CD14-positive monocyte (primary cell): ENCODE data around the gene SLC34A3. TPM values are rescaled to one million over a fixed set of nuclear protein-coding genes. Genes with fewer than 3 reads are reported as not detected.
A peak's percentile ranks its signal among the peaks of the same experiment; 100 is the strongest.

Experiments
- DNase-seq, 3 donors: peaks; one replicate each; pipeline ENCODE4 v3.0.0-alpha.2; 2011 to 2022
- H2AFZ ChIP-seq: 2 replicates; pipeline ENCODE4 v1.6.0; 2012; ENCODE audit warnings: mild to moderate bottlenecking, low read depth, low read length, inconsistent platforms; ENCODE audit not compliant: insufficient read depth, poor library complexity, severe bottlenecking
- H3K27ac ChIP-seq, 2 donors: 1 replicate in 1 of 2; 2 replicates in 1 of 2; pipeline ENCODE4 v1.5.1; 2012 to 2013; ENCODE audit warnings: low read length in 2 of 2, control low read depth in 1 of 2, inconsistent platforms in 1 of 2, low read depth in 1 of 2, mild to moderate bottlenecking in 1 of 2
- H3K27me3 ChIP-seq, 2 donors: one replicate each; pipeline versions ENCODE4 v1.6.0 to v1.6.1; 2011 to 2013; ENCODE audit warnings: low read length in 2 of 2; ENCODE audit not compliant: control insufficient read depth in 2 of 2, insufficient read depth in 2 of 2
- H3K36me3 ChIP-seq, 2 donors: replicated peaks in 1 of 2; 1 replicate in 1 of 2; 2 replicates in 1 of 2; pipeline versions ENCODE4 v1.5.1 to v1.6.1; 2012 to 2013; ENCODE audit warnings: low read length in 2 of 2, control low read depth in 1 of 2, inconsistent platforms in 1 of 2, mild to moderate bottlenecking in 1 of 2; ENCODE audit not compliant: insufficient read depth in 2 of 2, control insufficient read depth in 1 of 2
- H3K4me1 ChIP-seq, 2 donors: 1 replicate in 1 of 2; 2 replicates in 1 of 2; pipeline versions ENCODE4 v1.5.1 to v1.6.1; 2012 to 2013; ENCODE audit warnings: low read length in 2 of 2, control low read depth in 1 of 2, inconsistent platforms in 1 of 2, mild to moderate bottlenecking in 1 of 2, moderate library complexity in 1 of 2; ENCODE audit not compliant: insufficient read depth in 2 of 2, control insufficient read depth in 1 of 2
- H3K4me2 ChIP-seq: replicated peaks from 2 replicates; pipeline ENCODE3; 2012; ENCODE audit warnings: low read length, moderate library complexity, mild to moderate bottlenecking; ENCODE audit not compliant: poor library complexity, severe bottlenecking; ENCODE audit errors: extremely low read depth
- H3K4me3 ChIP-seq, 3 experiments: fragments of 200-600 bp in 1 of 3; sonication (generic) in 1 of 3; replicated peaks in 1 of 3; 1 replicate in 2 of 3; 2 replicates in 1 of 3; pipeline ENCODE4 v1.5.1; 2011 to 2013; ENCODE audit warnings: low read length in 3 of 3, mild to moderate bottlenecking in 3 of 3, control low read depth in 2 of 3, low read depth in 2 of 3, inconsistent platforms in 1 of 3, moderate library complexity in 1 of 3
- H3K79me2 ChIP-seq: 2 replicates; pipeline ENCODE4 v1.6.0; 2012; ENCODE audit warnings: mild to moderate bottlenecking, control low read depth, inconsistent platforms, low read length, moderate library complexity; ENCODE audit not compliant: insufficient read depth
- H3K9ac ChIP-seq: 2 replicates; pipeline ENCODE4 v1.6.0; 2017; ENCODE audit warnings: low read length, mild to moderate bottlenecking; ENCODE audit not compliant: insufficient read depth, poor library complexity, severe bottlenecking
- H3K9me3 ChIP-seq, 2 donors: replicated peaks in 1 of 2; 1 replicate in 1 of 2; 2 replicates in 1 of 2; pipeline versions ENCODE4 v1.5.1 to v1.6.1; 2012 to 2013; ENCODE audit warnings: low read length in 2 of 2, control low read depth in 1 of 2; ENCODE audit not compliant: control insufficient read depth in 1 of 2, insufficient read depth in 1 of 2
- H4K20me1 ChIP-seq: 2 replicates; pipeline ENCODE4 v1.6.0; 2012; ENCODE audit warnings: mild to moderate bottlenecking, low read length, control low read depth, moderate library complexity; ENCODE audit not compliant: insufficient read depth
- H3K27ac Mint-ChIP-seq, 7 donors: one replicate each; pipeline ENCODE4 v1.8.0; 2020; ENCODE audit warnings: mild to moderate bottlenecking in 7 of 7, mixed read lengths in 7 of 7, moderate library complexity in 6 of 7, inconsistent platforms in 2 of 7
- H3K27me3 Mint-ChIP-seq, 3 donors: one replicate each; pipeline ENCODE4 v1.8.0; 2021 to 2022; ENCODE audit warnings: low read depth in 3 of 3, mild to moderate bottlenecking in 3 of 3, mixed read lengths in 3 of 3, moderate library complexity in 3 of 3, inconsistent platforms in 1 of 3
- H3K36me3 Mint-ChIP-seq, 2 donors: one replicate each; pipeline ENCODE4 v1.8.0; 2020; ENCODE audit warnings: mixed read lengths in 2 of 2, inconsistent platforms in 1 of 2, mild to moderate bottlenecking in 1 of 2
- H3K4me1 Mint-ChIP-seq: one replicate; pipeline ENCODE4 v1.8.0; 2020; ENCODE audit warnings: mild to moderate bottlenecking, mixed read lengths
- H3K4me3 Mint-ChIP-seq, 2 donors: one replicate each; pipeline ENCODE4 v1.8.0; 2020; ENCODE audit warnings: mild to moderate bottlenecking in 2 of 2, mixed read lengths in 2 of 2, moderate library complexity in 1 of 2
- H3K9me3 Mint-ChIP-seq, 7 donors: one replicate each; pipeline ENCODE4 v1.8.0; 2020 to 2022; ENCODE audit warnings: mixed read lengths in 7 of 7, mild to moderate bottlenecking in 6 of 7, moderate library complexity in 6 of 7, inconsistent platforms in 2 of 7
- WGBS: methylation state at CpG from one replicate; pipeline ENCODE4 v1.1.5; 2013; ENCODE audit warnings: missing lambda C conversion rate; ENCODE audit not compliant: insufficient coverage; 5-methylcytosine and 5-hydroxymethylcytosine counted together
- intact Hi-C, 2 donors: fragments of 100-400 bp; cut with micrococcal nuclease; formaldehyde crosslinking; loops; one replicate each; pipeline versions ENCODE4 v1.15.0 to v1.15.1; 2023
- polyA plus RNA-seq, 3 donors: library from polyadenylated mRNA; depleted of rRNA in 1 of 3; unstranded in 2 of 3; stranded (reverse) in 1 of 3; fragments of 300-500 nt in 2 of 3; fragments of >200 nt in 1 of 3; fragmentation: Illumina TruSeq in 2 of 3; gene quantifications; 1 replicate in 2 of 3; 2 replicates in 1 of 3; pipeline ENCODE4 v1.2.3, GENCODE V29; 2012 to 2021
- TF ChIP-seq, protein P1 (sequence below): fragments of 200-600 bp; IDR thresholded peaks from one replicate; pipeline ENCODE4 v1.8.0; 2022; ENCODE audit warnings: antibody characterized with exemption, mild to moderate bottlenecking

The SLC34A3 gene
- polyA plus RNA-seq, 3 donors, result not detected

DNA sequence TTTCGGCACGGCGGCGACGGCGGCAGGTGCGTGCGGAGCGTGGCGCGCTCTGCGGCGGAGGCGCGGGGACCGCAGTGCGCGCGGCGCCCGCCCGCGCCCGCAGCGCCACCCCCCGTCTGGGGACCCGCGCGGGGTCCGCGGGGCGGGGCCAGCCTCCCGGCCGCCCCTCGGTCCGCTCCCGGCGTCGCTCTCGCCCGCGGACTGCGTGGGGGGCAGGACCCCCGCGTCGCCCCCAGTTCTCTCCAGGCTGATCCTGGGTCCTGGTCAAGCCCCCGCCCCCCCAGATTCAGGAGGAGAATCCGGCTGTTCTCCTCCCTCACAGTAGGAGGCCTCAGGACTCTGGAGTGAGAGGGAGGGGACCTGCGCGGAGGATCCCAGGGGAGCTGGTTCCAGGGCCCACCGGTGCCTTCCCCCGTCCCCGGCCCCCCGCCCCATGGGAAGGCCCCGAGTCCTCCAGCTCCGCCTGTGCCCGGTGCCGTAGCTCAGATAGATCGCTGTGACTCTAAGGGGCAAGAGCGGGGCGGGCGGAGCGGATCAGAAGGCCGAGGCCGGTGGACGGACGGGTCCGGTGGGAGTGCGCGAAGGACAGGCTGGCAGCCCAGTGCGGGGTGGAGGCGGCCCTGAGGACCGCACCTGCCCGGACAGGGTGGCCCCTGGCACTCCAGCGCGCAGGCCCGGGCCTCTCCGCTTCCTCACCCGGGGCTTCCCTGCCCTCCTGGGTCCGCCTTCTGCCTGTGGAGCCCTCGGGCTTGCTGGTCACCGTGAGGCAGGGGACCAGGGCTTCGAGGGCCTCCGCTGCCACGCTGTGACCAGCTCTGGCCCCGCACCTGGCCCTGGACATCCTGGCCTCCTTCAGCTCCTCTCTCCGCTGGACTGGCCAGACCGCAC lies 8.3 kb upstream of the SLC34A3 start, which contains the start of gene RNF208:
RNF208 (minus strand) TSS at position 51 of the 888 bp plus-strand sequence. CDS start 1,028 bp downstream, outside the sequence.
- H3K27ac ChIP-seq, result peak within 1 kb of the TSS; percentile 49 to 90
- TF ChIP-seq, protein P1, sequence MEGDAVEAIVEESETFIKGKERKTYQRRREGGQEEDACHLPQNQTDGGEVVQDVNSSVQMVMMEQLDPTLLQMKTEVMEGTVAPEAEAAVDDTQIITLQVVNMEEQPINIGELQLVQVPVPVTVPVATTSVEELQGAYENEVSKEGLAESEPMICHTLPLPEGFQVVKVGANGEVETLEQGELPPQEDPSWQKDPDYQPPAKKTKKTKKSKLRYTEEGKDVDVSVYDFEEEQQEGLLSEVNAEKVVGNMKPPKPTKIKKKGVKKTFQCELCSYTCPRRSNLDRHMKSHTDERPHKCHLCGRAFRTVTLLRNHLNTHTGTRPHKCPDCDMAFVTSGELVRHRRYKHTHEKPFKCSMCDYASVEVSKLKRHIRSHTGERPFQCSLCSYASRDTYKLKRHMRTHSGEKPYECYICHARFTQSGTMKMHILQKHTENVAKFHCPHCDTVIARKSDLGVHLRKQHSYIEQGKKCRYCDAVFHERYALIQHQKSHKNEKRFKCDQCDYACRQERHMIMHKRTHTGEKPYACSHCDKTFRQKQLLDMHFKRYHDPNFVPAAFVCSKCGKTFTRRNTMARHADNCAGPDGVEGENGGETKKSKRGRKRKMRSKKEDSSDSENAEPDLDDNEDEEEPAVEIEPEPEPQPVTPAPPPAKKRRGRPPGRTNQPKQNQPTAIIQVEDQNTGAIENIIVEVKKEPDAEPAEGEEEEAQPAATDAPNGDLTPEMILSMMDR, result no peak
- no peaks in the 10 kb centered on the region for H3K36me3 Mint-ChIP-seq
- H3K27ac Mint-ChIP-seq, result peak within 1 kb of the TSS; percentile 68 to 90 (median 82)
- H2AFZ ChIP-seq, result peak within 1 kb of the TSS; percentile 82
- no peaks in the 10 kb centered on the region for H3K9me3 Mint-ChIP-seq
- no peaks in the 10 kb centered on the region for H3K9me3 ChIP-seq
- no peaks in the 10 kb centered on the region for H3K36me3 ChIP-seq
- no peaks in the 10 kb centered on the region for H3K79me2 ChIP-seq
- H3K27me3 Mint-ChIP-seq, result peaks cover 6 to 31% (median 13%) of the 10 kb centered on the region in 3 donors
- peaks cover 0 to 19% of the 10 kb centered on the region in 2 donors for H3K27me3 ChIP-seq
- H3K4me2 ChIP-seq, result peak within 1 kb of the TSS; percentile 100
- peak within 1 kb of the TSS; percentile 90 to 93 for H3K4me3 Mint-ChIP-seq
- peaks cover 23% of the 10 kb centered on the region for H3K4me1 Mint-ChIP-seq
- intact Hi-C loops, result loop anchor here (1.0 to 5.0 kb wide), 5 partner anchors 17 to 95 kb away; partner anchors contain the start of genes TPRN (in 2 of the 2), ANAPC2 (in 1 of the 2), NDOR1 (in 1 of the 2) and SSNA1 (in 1 of the 2)
- H3K9ac ChIP-seq, result peak within 1 kb of the TSS; percentile 91
- H4K20me1 ChIP-seq, result no peaks in the 10 kb centered on the region
- peak in 1 of 3 donors; percentile 47 for DNase-seq
- H3K4me1 ChIP-seq, result peaks cover 33 to 45% of the 10 kb centered on the region in 2 donors
- 1% methylated on average over 86 of the region's 88 CpGs for WGBS
- peak within 1 kb of the TSS; percentile 38 to 92 (median 70) for H3K4me3 ChIP-seq
